Measurements from ENCODE around the gene SEMA6C. TPM values are rescaled to one million over a fixed set of nuclear protein-coding genes. Genes with fewer than 3 reads are reported as not detected.
"Not testable (repeated sequence)": the region's sequence is repeated elsewhere in the genome, so short reads cannot be mapped to it uniquely, and the experiment has no call there.

Gene SEMA6C
- total RNA-seq, 1 donor from 2014 or later, result 10.1 TPM

GRCh38 chr1:151189637-151190445 lies 43.4 kb upstream of the SEMA6C start, which contains the start of gene VPS72:
Gene VPS72, minus strand, starts transcription at chr1:151190197. Its CDS starts 76 bp downstream, at chr1:151190121.
- DNase-seq (ENCODE audit: extremely low spot score in 2 of 2), result no peak
- Histone ChIP-seq H3K27ac (peak within 1 kb of the TSS; percentile 89), H3K36me3 (peaks cover 0 to 12% of the 10 kb centered on the region in 2 donors), H3K9me3 (no peaks in the 10 kb centered on the region), H3K4me1 (peaks cover 37% of the 10 kb centered on the region), H3K4me3 (peak within 1 kb of the TSS; percentile 79 to 83), H3K27me3 (no peaks in the 10 kb centered on the region)
- intact Hi-C loops (cut with DNase I), result no loop called here
- peak in 1 of 2 donors; percentile 42 for TF ChIP-seq POLR2A (IDR thresholded peaks at IDR 0.05)
- TF ChIP-seq CTCF (IDR thresholded peaks at IDR 0.05), result peak in 2 of 3 experiments; percentile 14 to 43
- TF ChIP-seq POLR2AphosphoS5 (IDR thresholded peaks at IDR 0.05; ENCODE audit: insufficient read depth in 1 of 2, low read depth in 1 of 2), result peak; percentile 92 to 93

- H3K27me3 ChIP-seq; H3K9me3 ChIP-seq; intact Hi-C loops (cut with DNase I); DNase-seq (ENCODE audit: extremely low spot score in 2 of 2): not testable (repeated sequence)
- Histone ChIP-seq H3K4me1 (peaks cover 37% of the 10 kb centered on the region), H3K4me3 (peak overlapping the region; percentile 79 to 83), H3K36me3 (peaks cover 5 to 23% of the 10 kb centered on the region in 2 donors), H3K27ac (peak overlapping the region; percentile 89)
Measured at GRCh38 chr1:151188667-151189066, 42.2 kb upstream of the SEMA6C start.

- H3K9me3 ChIP-seq, result no peaks in the 10 kb centered on the region
- H3K27me3 ChIP-seq, result no peaks in the 10 kb centered on the region
- no peak overlapping the region for H3K4me3 ChIP-seq
- H3K27ac ChIP-seq, result peak overlapping the region; percentile 30
- intact Hi-C loops (cut with DNase I), result no loop called here
- H3K4me1 ChIP-seq, result peaks cover 37% of the 10 kb centered on the region
- TF ChIP-seq POLR2A (IDR thresholded peaks at IDR 0.05) (no peak), CTCF (IDR thresholded peaks at IDR 0.05) (no peak), POLR2AphosphoS5 (IDR thresholded peaks at IDR 0.05; ENCODE audit: insufficient read depth in 1 of 2, low read depth in 1 of 2) (no peak)
- peaks cover 5 to 37% of the 10 kb centered on the region in 2 donors for H3K36me3 ChIP-seq
- no peak for DNase-seq (ENCODE audit: extremely low spot score in 2 of 2)
Measured at GRCh38 chr1:151187205-151187604, 40.8 kb upstream of the SEMA6C start.

GRCh38 chr1:151184211-151184610 lies 37.8 kb upstream of the SEMA6C start:
- H3K27me3 ChIP-seq, result no peaks in the 10 kb centered on the region
- TF ChIP-seq CTCF (IDR thresholded peaks at IDR 0.05) (no peak), POLR2A (IDR thresholded peaks at IDR 0.05) (no peak), POLR2AphosphoS5 (IDR thresholded peaks at IDR 0.05; ENCODE audit: insufficient read depth in 1 of 2, low read depth in 1 of 2) (no peak)
- H3K4me3 ChIP-seq, result no peak overlapping the region
- DNase-seq (ENCODE audit: extremely low spot score in 2 of 2), result no peak
- no peaks in the 10 kb centered on the region for H3K9me3 ChIP-seq
- peaks cover 8 to 67% of the 10 kb centered on the region in 2 donors for H3K36me3 ChIP-seq
- peaks cover 27% of the 10 kb centered on the region for H3K4me1 ChIP-seq
- no peak overlapping the region for H3K27ac ChIP-seq
- intact Hi-C loops (cut with DNase I), result no loop called here

- H3K27me3 ChIP-seq, result no peaks in the 10 kb centered on the region
- H3K4me3 ChIP-seq, result no peak overlapping the region
- no peaks in the 10 kb centered on the region for H3K9me3 ChIP-seq
- peaks cover 0 to 65% of the 10 kb centered on the region in 2 donors for H3K36me3 ChIP-seq
- no peak for DNase-seq (ENCODE audit: extremely low spot score in 2 of 2)
- H3K27ac ChIP-seq, result no peak overlapping the region
- TF ChIP-seq POLR2A (IDR thresholded peaks at IDR 0.05) (no peak), CTCF (IDR thresholded peaks at IDR 0.05) (no peak), POLR2AphosphoS5 (IDR thresholded peaks at IDR 0.05; ENCODE audit: insufficient read depth in 1 of 2, low read depth in 1 of 2) (no peak)
- intact Hi-C loops (cut with DNase I), result no loop called here
- no peaks in the 10 kb centered on the region for H3K4me1 ChIP-seq
Measured at GRCh38 chr1:151176514-151177045, 30.1 kb upstream of the SEMA6C start.

Data from vagina (tissue), 2 donors.